NCI-H460 (cell line): ENCODE measurements around the gene NADSYN1. TPM values are rescaled to one million over a fixed set of nuclear protein-coding genes. Genes with fewer than 3 reads are reported as not detected.

Experiments used
- DNase-seq: peaks from one replicate; pipeline ENCODE4 v3.0.0-alpha.2; 2016; ENCODE audit warnings: low read depth; ENCODE audit errors: extremely low read depth
- small RNA-seq, 2 experiments: library from RNA; depleted of rRNA; stranded (forward); fragments of <200 nt; gene quantifications; one replicate each; pipeline ENCODE3, GENCODE V24; 2014
- total RNA-seq: library from RNA; depleted of rRNA; stranded (reverse); fragments of >200 nt; shearing (Covaris generic); gene quantifications from 2 replicates; pipeline ENCODE4 v1.2.3, GENCODE V29; 2014; rRNA removed

NADSYN1 gene
- total RNA-seq, 1 experiment from 2014 or later: 54.3 TPM

DNA sequence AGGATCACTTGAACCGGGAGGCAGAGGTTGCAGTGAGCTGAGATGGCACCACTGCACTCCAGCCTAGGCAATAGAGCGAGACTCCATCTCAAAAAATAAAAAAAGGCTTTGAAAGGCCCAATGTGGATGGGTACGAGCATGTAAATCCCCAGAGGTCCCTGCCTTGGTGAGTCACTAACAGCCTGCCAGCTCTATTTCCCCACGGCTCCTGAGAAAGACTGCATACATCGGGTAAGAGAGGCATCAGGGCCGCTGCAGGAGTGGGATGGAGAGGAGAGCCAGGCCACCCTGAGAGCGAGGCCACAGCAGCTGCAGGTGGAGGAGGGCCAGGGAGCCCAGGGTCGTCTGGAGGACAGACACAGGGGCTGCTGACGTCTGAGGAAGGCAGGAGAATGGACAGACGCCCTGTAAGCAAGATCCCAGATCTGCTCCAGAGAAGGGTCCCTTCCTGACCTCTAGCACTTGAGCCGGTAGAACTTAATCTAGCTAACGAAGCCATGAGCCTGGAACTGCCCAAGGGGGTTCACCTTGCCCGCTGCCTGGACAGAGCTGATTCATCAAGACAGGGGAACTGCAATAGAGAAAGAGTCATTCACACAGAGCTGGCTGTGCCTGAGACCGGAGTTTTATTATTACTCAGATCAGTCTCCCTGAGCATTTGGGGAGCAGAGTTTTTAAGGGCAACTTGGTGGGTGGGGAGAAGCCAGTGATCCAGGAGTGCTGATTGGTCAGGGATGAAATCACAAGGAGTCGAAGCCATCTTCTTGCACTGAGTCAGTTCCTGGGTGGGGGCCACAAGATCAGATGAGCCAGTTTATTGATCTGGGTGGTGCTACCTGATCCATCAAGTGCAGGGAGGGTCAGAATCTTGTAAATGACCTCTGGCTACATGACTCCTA, 90.1 kb downstream of the NADSYN1 start:
- DNase-seq: no peak

DNA sequence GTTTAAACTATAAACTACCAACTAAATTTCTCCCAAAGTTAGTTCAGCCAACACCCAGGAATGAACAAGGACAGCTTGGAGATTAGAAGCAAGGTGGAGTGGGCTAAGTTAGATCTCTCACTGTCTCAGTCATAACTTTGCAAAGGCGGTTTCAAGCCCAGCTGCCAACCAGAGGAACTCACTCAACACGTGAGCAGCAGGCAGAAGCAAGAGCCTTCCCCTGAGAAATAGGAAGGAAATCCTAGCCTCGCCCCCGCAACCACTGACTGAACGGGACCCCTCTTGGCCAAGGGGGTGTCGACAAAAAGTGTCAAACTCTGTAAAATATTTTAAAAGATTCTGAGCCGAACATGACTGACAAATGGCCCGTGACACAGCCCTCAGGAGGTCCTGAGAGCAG, 90.9 kb downstream of the NADSYN1 start:
- DNase-seq: no peak

DNA sequence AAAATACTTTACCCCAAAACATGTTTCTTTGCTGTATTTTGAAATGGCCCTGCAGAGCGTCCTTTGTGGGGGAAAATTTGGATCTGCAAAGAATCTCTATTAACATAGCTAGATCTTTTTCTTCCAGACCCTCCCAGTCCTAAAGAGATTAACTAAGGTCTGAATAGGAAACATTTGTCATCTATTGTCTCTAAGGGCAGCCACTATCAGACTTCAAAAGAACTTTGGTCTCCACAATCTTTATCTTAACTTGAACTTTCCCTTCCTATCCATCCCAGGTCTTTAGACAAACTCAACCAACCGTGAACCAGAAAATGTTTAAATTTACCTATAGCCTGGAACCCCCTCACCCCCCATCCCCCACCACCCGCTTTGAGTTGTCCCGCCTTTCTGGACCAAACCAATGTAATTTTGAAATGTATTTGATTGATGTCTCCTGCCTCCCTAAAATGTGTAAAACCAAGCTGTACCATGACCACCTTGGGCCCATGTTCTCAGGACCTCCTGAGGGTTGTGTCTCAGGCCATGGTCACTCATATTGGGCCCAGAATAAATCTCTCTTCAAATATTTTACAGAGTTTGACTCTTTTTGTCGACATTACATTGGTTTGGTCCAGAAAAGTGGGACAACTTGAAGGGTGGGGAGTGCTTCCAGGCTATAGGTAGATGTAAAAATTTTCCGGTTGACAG, 91.7 kb downstream of the NADSYN1 start:
- no peak for DNase-seq

DNA sequence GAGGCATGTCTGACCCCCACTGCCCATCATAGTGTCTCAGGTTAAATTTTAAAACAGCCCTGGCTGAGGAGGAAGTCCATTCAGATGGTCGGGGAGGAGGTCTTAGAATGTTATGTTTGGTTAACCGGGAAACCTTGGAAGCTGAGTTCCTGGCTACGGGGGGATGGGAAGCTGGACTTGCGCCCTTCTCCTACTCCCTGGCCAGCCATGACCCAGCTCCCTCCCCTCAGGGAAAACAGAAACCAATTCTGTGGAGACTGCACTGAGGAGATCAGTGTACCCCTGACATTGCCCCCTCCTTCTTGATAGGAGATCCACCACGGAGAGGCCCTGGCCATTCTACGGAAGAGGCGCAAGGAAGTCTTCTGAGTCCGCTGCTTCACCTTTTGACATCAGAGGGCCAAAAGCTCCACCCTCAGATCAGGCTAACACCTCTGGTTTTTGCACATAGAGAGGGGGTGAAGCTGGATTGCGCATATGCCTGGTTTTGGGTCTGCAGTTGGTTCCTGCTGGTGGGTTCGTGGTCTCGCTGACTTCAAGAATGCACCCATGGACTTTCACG, 92.5 kb downstream of the NADSYN1 start:
- no peak for DNase-seq

DNA sequence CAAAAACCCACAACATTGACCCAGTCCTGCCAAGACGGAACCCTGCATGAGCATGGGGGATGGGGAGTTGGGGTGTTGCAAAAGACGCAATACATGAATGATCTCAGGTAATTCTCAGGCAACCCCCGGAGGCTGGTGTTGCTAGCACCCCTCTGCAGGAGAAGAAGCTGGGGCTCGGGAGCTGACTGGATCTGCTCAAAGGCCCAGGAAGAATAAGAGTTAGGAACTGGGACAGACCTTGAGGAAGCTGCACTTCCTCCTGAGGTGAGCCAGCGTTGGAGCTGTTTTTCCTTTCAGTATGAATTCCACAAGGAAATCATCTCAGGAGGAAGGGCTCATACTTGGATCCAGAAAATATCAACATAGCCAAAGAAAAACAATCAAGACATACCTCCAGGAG, 95.1 kb downstream of the NADSYN1 start, which contains the start of gene KRTAP5-9:
Gene KRTAP5-9, plus strand, starts transcription at position 301 of the 400 bp plus-strand sequence. CDS start 238 bp downstream, outside the sequence.
- DNase-seq: no peak

DNA sequence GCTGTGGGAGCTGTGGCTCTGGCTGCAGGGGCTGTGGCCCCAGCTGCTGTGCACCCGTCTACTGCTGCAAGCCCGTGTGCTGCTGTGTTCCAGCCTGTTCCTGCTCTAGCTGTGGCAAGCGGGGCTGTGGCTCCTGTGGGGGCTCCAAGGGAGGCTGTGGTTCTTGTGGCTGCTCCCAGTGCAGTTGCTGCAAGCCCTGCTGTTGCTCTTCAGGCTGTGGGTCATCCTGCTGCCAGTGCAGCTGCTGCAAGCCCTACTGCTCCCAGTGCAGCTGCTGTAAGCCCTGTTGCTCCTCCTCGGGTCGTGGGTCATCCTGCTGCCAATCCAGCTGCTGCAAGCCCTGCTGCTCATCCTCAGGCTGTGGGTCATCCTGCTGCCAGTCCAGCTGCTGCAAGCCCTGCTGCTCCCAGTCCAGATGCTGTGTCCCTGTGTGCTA, 95.7 kb downstream of the NADSYN1 start:
- DNase-seq: no peak

Small RNA genes lying within 50 kb of the gene (small RNA-seq; reads per million reads assigned to genes)
- gene MIR6754: 0 reads per million in 2 experiments

Other genes with a start within 250 kb of the NADSYN1 start
- 5.3 and 6.8 TPM in 2 replicates for gene SHANK2, start 200.6 kb upstream of the NADSYN1 start, total RNA-seq
- 33.6 and 37.0 TPM in 2 replicates for gene DHCR7, start 4.8 kb upstream of the NADSYN1 start, total RNA-seq
- not detected in 2 replicates for gene KRTAP5-7, start 74.1 kb downstream of the NADSYN1 start, total RNA-seq
- not detected in 2 replicates for gene KRTAP5-8, start 84.8 kb downstream of the NADSYN1 start, total RNA-seq
- gene KRTAP5-9, start 95.2 kb downstream of the NADSYN1 start, total RNA-seq: not detected in 2 replicates
- gene KRTAP5-10, start 112.4 kb downstream of the NADSYN1 start, total RNA-seq: not detected in 2 replicates
- gene KRTAP5-11, start 129.7 kb downstream of the NADSYN1 start, total RNA-seq: not detected in 2 replicates